BE2C (cell line): ENCODE data around the gene FBRSL1.
"Not testable (repeated sequence)": the region's sequence is repeated elsewhere in the genome, so short reads cannot be mapped to it uniquely, and the experiment has no call there.

Source experiments
- DNase-seq: peaks from one replicate; pipeline ENCODE4 v3.0.0-alpha.2; 2020
- H3K27me3 ChIP-seq: fragments of 250-450 bp; sonication (Bioruptor Pico); 2 replicates; pipeline ENCODE4 v1.5.1; 2020; ENCODE audit warnings: mild to moderate bottlenecking
- H3K36me3 ChIP-seq: fragments of 250-450 bp; sonication (Bioruptor Pico); 2 replicates; pipeline ENCODE4 v1.5.1; 2020; ENCODE audit warnings: mild to moderate bottlenecking
- H3K4me1 ChIP-seq: fragments of 250-450 bp; sonication (Bioruptor Pico); 2 replicates; pipeline ENCODE4 v1.5.1; 2020
- H3K4me3 ChIP-seq: 2 replicates; pipeline ENCODE4 v1.5.1; 2011; ENCODE audit warnings: low read depth, low read length
- H3K9me3 ChIP-seq: fragments of 250-450 bp; sonication (Bioruptor Pico); 2 replicates; pipeline ENCODE4 v1.5.1; 2020
- CTCF ChIP-seq: IDR thresholded peaks from 2 replicates; pipeline ENCODE4 v1.5.1; 2012; ENCODE audit warnings: mild to moderate bottlenecking, low read depth, low read length

Gene FBRSL1

GRCh38 chr12:132470397-132470796, 19.6 kb upstream of the FBRSL1 start:
- no peaks in the 10 kb centered on the region for H3K36me3 ChIP-seq
- no peaks in the 10 kb centered on the region for H3K27me3 ChIP-seq
- no peaks in the 10 kb centered on the region for H3K9me3 ChIP-seq
- no peaks in the 10 kb centered on the region for H3K4me1 ChIP-seq
- H3K4me3 ChIP-seq = no peak overlapping the region
- no peak for DNase-seq
- no peak for TF ChIP-seq CTCF

GRCh38 chr12:132471011-132471857, 18.7 kb upstream of the FBRSL1 start:
- no peak for TF ChIP-seq CTCF
- Histone ChIP-seq H3K4me3 (no peak overlapping the region), H3K27me3 (no peaks in the 10 kb centered on the region), H3K9me3 (no peaks in the 10 kb centered on the region), H3K36me3 (no peaks in the 10 kb centered on the region), H3K4me1 (no peaks in the 10 kb centered on the region)
- DNase-seq = no peak

- no peak for DNase-seq
- Histone ChIP-seq H3K4me1 (no peaks in the 10 kb centered on the region), H3K36me3 (no peaks in the 10 kb centered on the region), H3K27me3 (no peaks in the 10 kb centered on the region), H3K9me3 (no peaks in the 10 kb centered on the region), H3K4me3 (no peak overlapping the region)
- TF ChIP-seq CTCF = no peak
Observed at GRCh38 chr12:132471858-132472255, 18.1 kb upstream of the FBRSL1 start.

GRCh38 chr12:132472386-132472785, 17.6 kb upstream of the FBRSL1 start:
- no peak for TF ChIP-seq CTCF
- no peaks in the 10 kb centered on the region for H3K4me1 ChIP-seq
- H3K27me3 ChIP-seq = no peaks in the 10 kb centered on the region
- no peaks in the 10 kb centered on the region for H3K9me3 ChIP-seq
- no peaks in the 10 kb centered on the region for H3K36me3 ChIP-seq
- no peak for DNase-seq
- no peak overlapping the region for H3K4me3 ChIP-seq

GRCh38 chr12:132474237-132474741, 15.7 kb upstream of the FBRSL1 start:
- no peak overlapping the region for H3K4me3 ChIP-seq

GRCh38 chr12:132474799-132475303, 15.1 kb upstream of the FBRSL1 start:
- H3K4me3 ChIP-seq, H3K27me3 ChIP-seq, DNase-seq, H3K36me3 ChIP-seq, H3K9me3 ChIP-seq, H3K4me1 ChIP-seq: not testable (repeated sequence)

More at GRCh38 chr12:132474237-132474741, 15.7 kb upstream of the FBRSL1 start:
- no peak for DNase-seq
- H3K4me1 ChIP-seq = no peaks in the 10 kb centered on the region
- H3K9me3 ChIP-seq = no peaks in the 10 kb centered on the region
- no peaks in the 10 kb centered on the region for H3K36me3 ChIP-seq
- TF ChIP-seq CTCF = no peak
- H3K27me3 ChIP-seq = no peaks in the 10 kb centered on the region
